ENCODE results near the gene YKT6.

YKT6 gene

DNA sequence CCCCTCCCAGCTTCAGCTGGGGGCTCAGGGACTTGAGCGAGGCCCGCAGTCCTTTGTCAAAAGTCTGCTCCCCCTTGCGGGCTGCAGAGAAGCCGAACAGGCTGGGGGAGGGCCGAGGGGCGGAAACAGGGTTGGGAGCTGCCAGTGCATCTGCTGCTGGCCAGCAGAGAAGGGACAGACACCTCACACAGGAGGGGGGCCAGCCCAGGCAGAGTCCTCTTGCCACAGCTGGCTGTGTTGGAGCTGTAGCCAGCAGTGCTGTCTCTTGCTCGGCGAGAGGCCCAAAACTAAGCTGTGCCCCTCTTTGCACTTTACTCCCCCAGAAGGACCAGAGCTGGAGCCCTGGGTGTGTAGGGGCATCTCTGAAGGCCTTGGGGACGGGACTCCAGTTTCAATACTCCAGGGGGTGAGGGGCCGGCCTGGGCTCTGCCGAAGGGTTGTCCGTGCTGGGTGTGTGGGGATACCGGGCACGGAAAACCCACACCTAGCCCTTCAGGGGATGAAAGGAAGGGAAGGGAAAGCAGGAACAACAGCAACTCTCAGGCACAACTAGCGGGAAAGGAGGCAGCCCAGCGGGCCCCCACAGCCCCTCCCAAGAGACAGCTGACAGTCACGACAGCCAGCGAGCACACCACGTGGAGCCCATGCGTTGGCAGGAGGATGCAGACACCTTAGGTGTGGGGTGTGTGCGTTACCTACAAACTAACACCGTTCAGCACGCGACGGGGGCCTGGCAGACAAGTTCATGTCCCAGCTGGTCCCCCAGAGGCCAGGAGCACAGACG is 17.8 kb downstream of the YKT6 start:
- DNase-seq (ENCODE audit: low read depth in 2 of 2), result no peak

DNA sequence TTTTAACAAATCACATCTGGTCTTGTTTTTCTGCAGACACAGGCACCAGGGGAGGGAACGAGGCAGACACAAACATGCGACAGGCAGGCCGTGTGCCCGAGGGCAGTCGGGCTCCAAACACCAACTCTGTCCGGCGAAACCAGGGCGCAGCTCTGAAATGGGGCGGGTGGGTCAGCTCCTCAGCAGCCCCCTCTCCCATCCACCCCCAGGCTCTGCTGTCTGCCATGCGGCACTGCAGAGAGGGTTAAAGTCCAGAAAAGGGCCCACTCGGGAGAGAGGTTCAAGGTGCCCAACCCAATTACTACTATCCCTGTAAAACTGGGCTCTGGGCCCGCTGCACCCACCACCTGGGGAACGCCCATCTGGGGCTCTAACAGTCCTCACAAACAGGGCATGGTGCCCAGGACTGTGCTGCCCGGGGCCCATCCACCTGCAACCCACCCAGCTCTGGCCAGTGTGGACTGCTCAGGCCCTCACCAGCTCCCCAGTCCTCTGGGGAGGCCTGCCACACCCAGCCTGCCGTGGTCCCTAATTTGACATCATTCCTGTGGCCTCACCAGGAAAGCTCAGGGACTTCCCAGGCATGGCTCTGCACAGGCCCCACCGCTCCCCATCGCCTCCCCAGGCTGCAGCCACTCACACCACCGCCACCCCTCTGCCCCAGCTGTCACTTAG is 18.7 kb downstream of the YKT6 start:
- DNase-seq (ENCODE audit: low read depth in 2 of 2), result no peak

DNA sequence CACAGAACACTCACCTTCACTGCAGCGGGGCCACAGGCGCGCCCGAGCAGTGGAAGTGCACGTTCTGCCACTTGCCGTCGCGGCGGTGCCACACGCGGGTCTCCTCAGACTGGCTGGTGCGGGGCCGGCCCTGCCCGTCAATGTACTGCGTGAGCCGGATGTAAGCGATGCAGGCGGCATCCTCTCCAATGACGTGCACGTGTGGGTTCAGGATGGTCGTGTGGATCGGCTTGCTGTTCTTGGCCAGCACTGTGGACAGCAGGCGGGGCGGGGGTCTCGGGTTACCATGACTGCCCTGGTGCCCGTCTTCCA is 19.2 kb downstream of the YKT6 start:
- DNase-seq (ENCODE audit: low read depth in 2 of 2), result no peak

GRCh38 chr7:44220358-44221112 is 19.8 kb downstream of the YKT6 start:
- no peak for DNase-seq (ENCODE audit: low read depth in 2 of 2)

DNA sequence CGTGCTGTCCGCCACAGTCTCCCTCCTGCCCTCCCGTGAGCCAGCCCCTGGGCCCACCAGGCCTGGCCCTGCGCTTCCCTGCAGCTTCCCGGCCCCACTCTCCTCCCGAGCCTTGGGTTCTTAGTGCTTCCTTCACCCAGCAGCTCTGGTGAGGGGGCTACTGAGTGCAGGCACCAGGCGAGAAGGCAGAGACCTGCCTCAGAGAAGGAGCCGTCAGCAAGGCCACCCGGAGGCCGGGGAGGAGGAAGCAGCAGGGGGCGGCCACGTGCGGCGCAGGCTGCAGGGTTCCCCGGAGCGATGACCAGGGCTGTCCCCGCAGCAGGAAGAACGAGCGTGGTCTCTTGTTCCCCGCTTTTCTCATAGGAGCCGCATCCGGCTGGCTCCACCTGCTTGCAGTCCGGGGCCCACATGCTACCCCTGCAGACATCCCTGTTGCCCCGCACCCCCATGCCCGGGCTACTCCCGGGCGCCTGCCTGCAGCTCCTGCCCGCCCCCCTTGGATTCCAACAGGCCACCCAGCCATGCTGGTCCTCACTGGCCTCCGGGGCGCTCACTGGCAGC is 20.5 kb downstream of the YKT6 start:
- no peak for DNase-seq (ENCODE audit: low read depth in 2 of 2)

DNA sequence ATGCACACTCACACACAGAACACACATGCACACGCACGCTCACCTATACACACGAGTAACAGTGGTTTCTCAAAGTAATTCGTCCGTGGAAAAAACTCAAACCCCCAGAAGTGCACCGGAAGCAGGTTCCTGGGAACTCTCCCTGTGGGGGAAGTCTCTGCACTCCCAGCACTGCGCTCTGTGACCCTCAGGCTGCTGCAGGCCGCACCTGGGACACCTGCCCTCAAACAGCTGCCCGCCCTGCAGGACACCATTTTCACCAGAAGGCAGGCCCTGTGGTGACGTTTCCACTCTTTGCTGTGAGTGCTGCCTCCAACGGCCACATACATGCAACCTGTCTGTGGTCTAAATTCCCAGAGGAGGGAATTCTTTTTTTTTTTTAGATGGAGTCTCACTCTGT is 21.3 kb downstream of the YKT6 start:
- DNase-seq (ENCODE audit: low read depth in 2 of 2), result no peak

DNA sequence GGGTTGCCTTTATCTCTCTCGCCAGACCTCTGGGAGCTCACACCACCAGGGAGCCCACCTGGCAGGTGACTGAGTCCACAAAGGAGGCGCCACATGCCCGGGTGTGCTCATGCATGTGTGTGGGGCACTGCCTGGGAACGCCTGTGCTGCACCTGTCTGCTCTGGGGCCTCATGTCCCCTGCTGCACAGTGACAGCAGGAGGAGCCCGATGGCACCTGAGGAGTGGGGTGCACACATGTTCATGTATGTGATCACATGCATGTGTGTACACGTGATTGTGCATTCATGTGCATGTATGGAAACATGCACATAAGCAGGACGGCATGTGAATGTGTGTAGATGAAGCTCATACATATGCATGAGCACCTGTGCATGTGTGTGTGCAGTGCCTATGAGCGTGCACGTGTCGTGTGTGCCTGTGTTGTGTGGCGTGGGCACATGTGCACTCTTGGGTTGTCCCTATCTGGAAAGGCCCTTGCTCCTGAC is 22.0 kb downstream of the YKT6 start:
- DNase-seq (ENCODE audit: low read depth in 2 of 2), result no peak

- no peak for DNase-seq (ENCODE audit: low read depth in 2 of 2)
Observed at GRCh38 chr7:44223362-44224079, 22.7 kb downstream of the YKT6 start.

- no peak for DNase-seq (ENCODE audit: low read depth in 2 of 2)
Observed at GRCh38 chr7:44224080-44224973, 23.5 kb downstream of the YKT6 start.

GRCh38 chr7:44224974-44225565 is 24.3 kb downstream of the YKT6 start:
- DNase-seq (ENCODE audit: low read depth in 2 of 2), result no peak

- DNase-seq (ENCODE audit: low read depth in 2 of 2), result no peak
Observed at GRCh38 chr7:44225566-44226395, 25.0 kb downstream of the YKT6 start.

DNA sequence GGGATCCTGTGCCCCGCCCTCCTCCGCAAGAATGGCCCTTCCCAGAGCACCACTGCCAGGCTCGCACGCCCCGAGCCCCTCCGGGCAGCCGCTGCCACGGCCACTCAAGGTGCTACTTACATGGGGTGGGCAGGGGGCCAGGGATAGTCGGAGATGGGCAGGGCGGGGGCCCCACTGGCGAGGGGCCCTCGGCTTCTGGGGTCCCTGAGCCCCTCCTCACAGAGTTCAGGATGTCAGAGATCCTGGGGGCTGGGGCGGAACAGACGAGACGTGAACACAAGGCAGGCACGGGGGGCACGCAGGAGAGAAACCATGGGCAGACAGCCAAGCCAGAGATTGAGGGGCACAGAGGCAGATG is 25.6 kb downstream of the YKT6 start:
- DNase-seq (ENCODE audit: low read depth in 2 of 2), result no peak

DNA sequence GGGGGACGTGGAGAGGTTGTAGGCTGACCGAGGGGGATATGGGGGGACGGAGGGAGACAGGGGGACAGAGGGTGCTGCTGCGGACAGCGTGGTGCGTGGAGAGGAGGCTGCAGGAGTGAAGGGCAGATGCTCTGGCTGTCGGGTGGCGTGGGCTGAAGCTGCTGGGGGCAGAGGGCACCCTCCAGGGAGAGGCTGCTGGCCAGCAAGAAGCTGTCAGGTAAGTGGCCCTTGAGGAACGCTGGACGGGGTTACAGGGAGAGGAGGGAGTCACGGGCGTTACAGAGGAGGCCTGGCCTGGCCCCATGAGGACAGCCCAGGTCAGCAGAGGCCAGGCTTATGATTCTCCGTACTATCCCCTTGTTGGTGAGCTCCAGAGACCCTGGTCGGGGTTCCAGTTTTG is 27.1 kb downstream of the YKT6 start:
- no peak for DNase-seq (ENCODE audit: low read depth in 2 of 2)

DNA sequence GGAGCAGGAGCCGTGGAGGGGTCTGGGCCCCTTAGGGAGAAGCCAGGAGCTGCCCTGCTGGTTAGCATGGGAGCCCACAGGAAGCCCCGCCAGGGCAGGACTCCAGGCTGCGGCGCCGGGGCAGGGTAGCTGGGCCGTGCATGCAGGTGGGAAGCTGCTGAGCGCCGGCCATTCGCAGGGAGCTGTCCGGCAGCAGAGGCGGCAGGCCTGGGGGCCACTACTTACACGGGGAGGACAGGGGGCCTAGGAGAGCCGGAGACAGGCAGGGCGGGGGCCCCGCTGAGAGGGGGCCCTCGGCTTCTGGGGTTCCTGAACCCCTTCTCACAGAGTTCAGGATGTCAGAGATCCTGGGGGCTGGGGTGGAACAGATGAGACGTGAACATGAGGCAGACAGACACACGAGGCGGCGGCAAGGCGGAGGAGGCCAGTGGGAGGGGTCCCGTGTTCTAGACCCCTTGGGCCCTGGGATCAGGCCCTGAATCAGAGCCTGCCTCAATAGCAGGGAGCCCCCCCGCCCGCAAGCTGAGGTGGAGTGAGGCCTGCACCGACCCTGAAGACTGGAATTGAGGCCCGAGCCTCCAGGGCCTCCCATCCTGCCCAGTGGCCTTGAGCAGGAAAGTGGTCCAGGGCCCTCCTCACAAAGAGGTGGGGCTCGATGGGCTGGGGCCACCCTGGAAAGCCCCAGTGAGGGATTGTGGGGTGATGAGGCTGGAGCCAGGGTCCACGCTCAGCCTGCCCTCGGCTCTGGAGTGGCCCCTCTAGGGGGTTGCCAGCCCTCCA is 28.0 kb downstream of the YKT6 start:
- DNase-seq (ENCODE audit: low read depth in 2 of 2), result no peak

- DNase-seq (ENCODE audit: low read depth in 2 of 2), result no peak
Observed at GRCh38 chr7:44229546-44230105, 28.8 kb downstream of the YKT6 start.

- no peak for DNase-seq (ENCODE audit: low read depth in 2 of 2)
Observed at GRCh38 chr7:44230286-44230685, 29.5 kb downstream of the YKT6 start.

DNA sequence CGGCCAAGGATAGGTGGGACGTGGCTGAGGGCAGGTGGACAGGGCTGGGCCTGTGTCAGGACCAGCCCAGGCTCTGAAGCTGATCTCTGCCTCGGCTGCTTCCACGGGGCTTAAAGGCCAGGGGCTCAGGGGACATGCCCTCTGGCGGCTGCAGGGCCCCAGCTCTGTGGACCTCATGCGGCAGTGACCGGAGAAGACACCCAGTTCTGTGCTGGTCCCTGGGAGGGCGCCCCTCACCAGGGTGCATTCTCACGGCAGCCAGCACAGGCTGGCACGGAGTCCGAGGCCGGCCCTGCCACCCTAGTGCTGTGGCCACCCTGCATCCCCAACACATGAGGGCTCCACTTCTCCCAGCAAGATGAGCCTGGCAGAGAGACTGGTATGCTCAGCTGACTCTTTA is 30.3 kb downstream of the YKT6 start:
- DNase-seq (ENCODE audit: low read depth in 2 of 2), result no peak

- no peak for DNase-seq (ENCODE audit: low read depth in 2 of 2)
Observed at GRCh38 chr7:44232396-44232795, 31.6 kb downstream of the YKT6 start.

Data from fibroblast of skin of left biceps (primary cell).